Measurements from ENCODE around the gene FOXRED1. TPM values are rescaled to one million over a fixed set of nuclear protein-coding genes. Genes with fewer than 3 reads are reported as not detected.

The FOXRED1 gene
- total RNA-seq, 1 experiment from 2014 or later: 18.4 TPM

DNA sequence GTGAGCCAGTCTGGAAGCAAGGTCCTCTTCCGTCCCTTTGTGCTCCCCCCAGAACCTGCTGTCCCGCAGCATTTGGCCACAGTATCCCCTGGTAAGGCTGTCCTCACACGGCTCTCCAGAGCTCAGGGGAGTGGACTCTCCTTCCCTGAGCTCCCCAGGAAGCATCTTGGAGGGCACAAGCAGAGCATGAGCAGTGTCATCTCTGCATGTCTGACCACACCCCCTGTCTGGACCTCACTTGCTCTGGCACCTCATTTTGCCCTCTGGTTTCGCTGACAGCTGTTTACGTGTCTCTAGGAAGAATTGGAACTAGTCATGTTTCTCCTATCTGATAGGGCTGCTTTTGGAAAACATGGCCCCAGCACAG lies 50.4 kb downstream of the FOXRED1 start:
- no peak for DNase-seq
- Histone ChIP-seq H3K36me3 (ENCODE audit: insufficient read depth, low read length) (peaks cover 2% of the 10 kb centered on the region; the same call in 1 of the 2 replicates), H3K9me3 (ENCODE audit: low read length) (no peaks in the 10 kb centered on the region), H3K4me3 (ENCODE audit: low read length) (no peak overlapping the region), H3K9me2 (replicated peaks; ENCODE audit: insufficient read depth, low read length) (no peaks in the 10 kb centered on the region), H4K20me1 (ENCODE audit: insufficient read depth, low read depth, low read length) (no peaks in the 10 kb centered on the region), H2AFZ (ENCODE audit: low read length) (no peak overlapping the region), H3K4me1 (ENCODE audit: low read length) (no peaks in the 10 kb centered on the region), H3K27me3 (ENCODE audit: low read length) (no peaks in the 10 kb centered on the region), H3K27ac (ENCODE audit: low read length) (no peak overlapping the region), H3K79me2 (ENCODE audit: low read length) (peaks cover 2% of the 10 kb centered on the region; the same call in 1 of the 2 replicates), H3K9ac (ENCODE audit: low read length) (no peak overlapping the region), H3K4me2 (ENCODE audit: low read depth, low read length, poor library complexity, severe bottlenecking) (no peak overlapping the region)

DNA sequence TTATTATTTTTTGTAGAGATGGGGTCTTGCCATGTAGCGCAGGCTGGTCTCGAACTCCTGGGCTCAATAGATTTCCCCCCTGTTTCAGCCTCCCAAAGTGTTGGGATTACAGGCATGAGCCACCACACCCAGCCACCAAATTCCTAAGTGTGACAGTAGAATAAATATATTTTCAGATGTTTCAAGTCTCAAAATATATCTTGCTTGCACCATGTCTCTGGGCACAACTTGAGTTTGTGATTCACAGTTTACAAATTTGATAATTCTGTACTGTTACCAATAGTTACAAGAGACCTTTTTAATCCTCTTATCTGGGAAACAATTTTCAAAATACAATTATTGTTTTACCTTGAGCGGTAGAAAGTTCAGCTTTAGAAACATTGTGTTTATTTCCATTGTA lies 54.0 kb downstream of the FOXRED1 start:
- Histone ChIP-seq H3K79me2 (ENCODE audit: low read length) (peaks cover 6% of the 10 kb centered on the region; the same call in 1 of the 2 replicates), H3K9me3 (ENCODE audit: low read length) (no peaks in the 10 kb centered on the region), H3K27ac (ENCODE audit: low read length) (no peak overlapping the region), H3K4me2 (ENCODE audit: low read depth, low read length, poor library complexity, severe bottlenecking) (no peak overlapping the region), H3K9me2 (replicated peaks; ENCODE audit: insufficient read depth, low read length) (no peaks in the 10 kb centered on the region), H4K20me1 (ENCODE audit: insufficient read depth, low read depth, low read length) (no peaks in the 10 kb centered on the region), H3K36me3 (ENCODE audit: insufficient read depth, low read length) (no peaks in the 10 kb centered on the region), H3K27me3 (ENCODE audit: low read length) (no peaks in the 10 kb centered on the region), H2AFZ (ENCODE audit: low read length) (no peak overlapping the region), H3K4me3 (ENCODE audit: low read length) (no peak overlapping the region), H3K9ac (ENCODE audit: low read length) (no peak overlapping the region), H3K4me1 (ENCODE audit: low read length) (no peaks in the 10 kb centered on the region)
- no peak for DNase-seq

DNA sequence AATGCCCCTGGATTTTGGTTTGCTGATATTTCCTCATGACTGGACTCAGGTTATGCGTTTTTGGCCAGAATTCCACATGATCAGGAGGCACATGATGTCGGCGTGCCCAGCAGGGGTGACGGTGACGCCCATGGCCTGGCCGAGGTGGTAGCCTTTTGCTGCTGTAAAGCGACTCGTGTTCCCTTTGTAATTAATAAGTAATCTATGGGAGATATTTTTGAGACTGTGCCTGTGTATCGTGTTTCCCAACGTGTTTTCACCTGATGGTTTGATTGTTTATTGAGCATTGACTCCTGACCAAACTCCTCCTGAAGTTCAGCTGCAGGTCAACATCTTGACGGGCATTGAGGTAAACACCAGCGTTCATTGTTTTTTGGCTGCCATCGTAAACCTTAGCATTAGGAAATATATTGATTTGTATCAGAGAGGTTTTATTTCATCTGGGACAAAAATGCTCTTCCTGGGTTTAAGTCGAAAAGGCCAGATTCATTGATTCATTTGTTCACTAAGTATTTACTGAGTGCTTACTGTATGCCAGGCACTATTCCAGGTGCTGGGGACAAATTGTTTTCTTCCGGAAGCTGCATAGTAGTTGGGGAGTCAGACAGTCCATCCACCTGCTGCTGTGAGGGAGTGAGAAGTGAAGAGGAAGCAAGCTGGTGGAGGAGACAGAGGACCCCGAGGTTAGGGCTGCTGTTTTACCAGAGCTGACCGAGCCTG lies 58.5 kb downstream of the FOXRED1 start:
- Histone ChIP-seq H3K9ac (ENCODE audit: low read length) (no peak overlapping the region), H3K9me2 (replicated peaks; ENCODE audit: insufficient read depth, low read length) (no peaks in the 10 kb centered on the region), H3K4me1 (ENCODE audit: low read length) (no peaks in the 10 kb centered on the region), H3K36me3 (ENCODE audit: insufficient read depth, low read length) (no peaks in the 10 kb centered on the region), H4K20me1 (ENCODE audit: insufficient read depth, low read depth, low read length) (no peaks in the 10 kb centered on the region), H3K9me3 (ENCODE audit: low read length) (no peaks in the 10 kb centered on the region), H2AFZ (ENCODE audit: low read length) (no peak overlapping the region), H3K27me3 (ENCODE audit: low read length) (no peaks in the 10 kb centered on the region), H3K4me3 (ENCODE audit: low read length) (no peak overlapping the region), H3K27ac (ENCODE audit: low read length) (no peak overlapping the region), H3K4me2 (ENCODE audit: low read depth, low read length, poor library complexity, severe bottlenecking) (no peak overlapping the region), H3K79me2 (ENCODE audit: low read length) (peaks cover 4% of the 10 kb centered on the region; the same call in 1 of the 2 replicates)
- no peak for DNase-seq

Small RNA genes within 50 kb of the gene (small RNA-seq; reads per million reads assigned to genes)
- not detected for gene RN7SL351P

Other genes with a start within 250 kb of the FOXRED1 start
- 0.36 and 2.1 TPM in 2 replicates for gene CDON, start 206.3 kb upstream of the FOXRED1 start, total RNA-seq (2014; rRNA removed; shearing (Covaris generic); ENCODE audit: low replicate concordance)
- 13.0 and 15.5 TPM in 2 replicates for gene RPUSD4, start 57.5 kb upstream of the FOXRED1 start, total RNA-seq (2014; rRNA removed; shearing (Covaris generic); ENCODE audit: low replicate concordance)
- 3.4 and 14.8 TPM in 2 replicates for gene FAM118B, start 57.4 kb upstream of the FOXRED1 start, total RNA-seq (2014; rRNA removed; shearing (Covaris generic); ENCODE audit: low replicate concordance)
- 41.0 and 58.4 TPM in 2 replicates for gene SRPRA, start 259 bp upstream of the FOXRED1 start, total RNA-seq (2014; rRNA removed; shearing (Covaris generic); ENCODE audit: low replicate concordance)
- 4.4 and 4.8 TPM in 2 replicates for gene TIRAP, start 13.9 kb downstream of the FOXRED1 start, total RNA-seq (2014; rRNA removed; shearing (Covaris generic); ENCODE audit: low replicate concordance)
- 17.6 and 18.3 TPM in 2 replicates for gene DCPS, start 34.9 kb downstream of the FOXRED1 start, total RNA-seq (2014; rRNA removed; shearing (Covaris generic); ENCODE audit: low replicate concordance)
- 5.8 and 6.6 TPM in 2 replicates for gene ST3GAL4, start 86.5 kb downstream of the FOXRED1 start, total RNA-seq (2014; rRNA removed; shearing (Covaris generic); ENCODE audit: low replicate concordance)